ACHN (cell line): ENCODE results near the gene RYR3.

ENCODE experiments used
- DNase-seq: peaks from one replicate; pipeline ENCODE4 v3.0.0-alpha.2; 2015
- in situ Hi-C: cut with HindIII; loops from 2 replicates; pipeline ENCODE4 v1.10.0; 2017; ENCODE audit warnings: low sequenced_read_pairs, low pct_ligation_motif_present, low pct_unique_long_range_greater_than_20kb

The RYR3 gene

GRCh38 chr15:33699145-33699544, 388.4 kb downstream of the RYR3 start:
- DNase-seq, result no peak
- in situ Hi-C loops, result no loop called here

DNA sequence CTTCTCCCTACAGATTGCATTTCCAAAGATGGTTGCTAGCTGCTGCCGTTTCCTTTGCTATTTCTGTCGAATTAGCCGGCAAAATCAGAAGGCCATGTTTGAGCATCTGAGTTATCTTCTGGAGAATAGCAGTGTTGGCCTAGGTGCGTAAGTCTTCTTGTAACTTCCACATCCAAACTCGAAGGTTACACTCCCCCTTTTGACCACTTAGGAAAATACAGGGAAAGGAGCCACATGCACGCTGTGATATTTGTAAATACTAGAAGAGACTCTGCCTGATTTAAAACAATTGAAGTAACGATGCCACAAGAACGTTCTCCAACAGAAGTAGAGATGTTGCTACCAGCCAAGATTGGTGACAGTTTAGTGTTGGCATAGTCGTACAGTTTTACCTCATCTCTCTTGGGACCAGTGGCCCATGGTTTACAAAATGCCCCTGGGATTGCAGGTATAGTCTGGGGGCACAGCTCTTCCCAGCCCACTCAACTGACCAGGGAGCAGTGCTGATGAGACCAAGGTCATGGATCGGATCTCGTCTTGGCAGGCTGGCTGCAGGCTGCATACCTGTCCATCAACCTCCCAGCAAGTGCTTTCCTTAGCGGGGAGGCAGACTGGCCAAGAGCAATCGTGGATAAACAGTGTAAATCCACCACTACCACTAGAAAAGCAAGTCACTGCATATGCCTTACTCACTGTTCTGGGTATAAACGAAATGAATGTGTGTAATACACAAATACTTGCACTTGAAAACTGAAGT, 389.1 kb downstream of the RYR3 start:
- in situ Hi-C loops, result loop anchor here (25.0 kb wide), 1 partner anchor 413 kb away; no protein-coding TSS in a partner anchor
- peak; percentile 39 for DNase-seq

DNA sequence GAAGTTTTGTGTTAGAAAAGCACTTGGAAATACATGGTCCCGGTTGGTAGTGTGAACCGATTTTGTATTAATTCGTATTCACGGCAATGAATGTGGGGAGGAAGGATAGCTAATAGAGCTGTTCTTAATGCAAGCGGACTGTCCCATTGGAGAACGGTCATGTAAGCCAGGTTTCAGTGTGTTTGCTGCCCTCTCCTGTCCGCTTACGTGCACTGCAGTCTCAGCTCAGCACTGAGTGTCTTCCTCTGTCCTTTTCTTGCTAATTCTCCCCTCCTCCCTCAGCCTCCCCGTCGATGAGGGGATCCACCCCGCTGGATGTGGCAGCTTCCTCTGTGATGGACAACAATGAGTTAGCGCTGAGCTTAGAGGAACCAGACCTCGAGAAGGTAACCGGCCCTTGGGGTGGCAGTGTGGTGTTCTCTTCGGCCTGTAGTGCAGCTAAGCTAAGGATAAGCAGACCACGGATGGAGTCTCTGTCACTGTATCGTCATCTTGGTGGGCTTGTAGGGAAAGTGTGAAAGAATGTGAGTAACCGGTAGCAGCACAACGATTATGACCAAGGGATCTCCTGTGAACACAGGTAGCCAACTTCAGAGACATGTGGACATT, 390.0 kb downstream of the RYR3 start:
- DNase-seq, result peak; percentile 69
- in situ Hi-C loops, result loop anchor here (25.0 kb wide), 1 partner anchor 413 kb away; no protein-coding TSS in a partner anchor

DNA sequence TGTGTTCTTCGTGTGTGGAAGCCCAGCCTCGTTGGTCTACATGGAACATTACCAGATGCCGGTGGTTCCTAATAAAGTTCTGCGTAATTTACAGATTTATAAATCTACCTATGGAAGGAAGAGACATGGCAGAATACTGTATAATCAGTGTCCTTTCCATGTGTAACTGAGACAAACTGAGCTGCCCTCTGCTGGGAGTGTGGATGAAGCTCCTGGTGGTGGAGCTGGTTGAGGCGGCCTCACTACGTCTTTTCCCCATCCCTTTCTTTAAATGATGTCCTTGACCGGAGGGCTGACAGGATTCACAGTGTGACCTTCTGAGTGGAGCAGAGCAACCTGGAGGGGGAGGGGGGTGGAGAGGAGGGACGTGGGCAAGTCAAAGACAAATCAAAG, 390.5 kb downstream of the RYR3 start:
- no peak for DNase-seq
- in situ Hi-C loops, result loop anchor here (25.0 kb wide), 1 partner anchor 414 kb away; no protein-coding TSS in a partner anchor

DNA sequence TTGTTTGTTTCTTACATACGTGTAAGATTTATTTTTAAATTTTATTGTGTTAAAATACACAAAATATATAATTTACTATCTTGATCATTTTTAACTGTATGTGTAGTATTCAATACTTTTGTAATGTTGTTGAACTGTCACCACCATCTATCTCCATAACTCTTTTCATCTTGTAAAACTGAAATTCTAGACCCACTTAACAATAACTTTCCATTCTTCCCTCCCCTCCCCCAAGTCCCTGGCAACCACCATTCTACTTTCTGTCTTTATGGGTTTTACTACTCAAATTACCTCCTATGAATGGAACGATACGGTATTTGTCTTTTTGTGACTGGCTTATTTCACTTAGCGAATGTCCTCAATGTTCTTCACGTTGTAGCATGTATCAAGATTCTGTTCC, 395.4 kb downstream of the RYR3 start:
- in situ Hi-C loops, result loop anchor here (25.0 kb wide), 1 partner anchor 419 kb away; no protein-coding TSS in a partner anchor
- no peak for DNase-seq

DNA sequence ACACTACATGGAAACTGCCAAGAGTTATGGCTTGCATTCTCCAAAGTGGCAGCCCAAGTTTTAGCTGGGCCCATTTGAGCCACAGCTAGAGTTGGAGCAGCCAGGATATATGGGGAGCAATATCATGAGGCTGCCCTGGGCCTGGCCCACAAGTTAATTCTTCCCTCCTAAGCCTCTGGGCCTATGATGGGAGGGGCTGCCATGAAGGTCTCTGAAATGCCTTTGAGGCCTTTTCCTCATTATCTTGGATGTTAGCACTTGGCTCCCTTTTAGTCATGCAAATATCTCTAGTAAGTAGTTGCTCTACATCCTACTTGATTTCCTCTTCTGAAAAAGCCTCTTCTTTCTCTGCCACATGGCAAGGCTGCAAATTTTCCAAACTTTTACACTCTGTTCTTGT, 400.0 kb downstream of the RYR3 start:
- in situ Hi-C loops, result loop anchor here (25.0 kb wide), 1 partner anchor 423 kb away; no protein-coding TSS in a partner anchor
- no peak for DNase-seq

- in situ Hi-C loops, result loop anchor here (25.0 kb wide), 1 partner anchor 429 kb away; no protein-coding TSS in a partner anchor
- no peak for DNase-seq
Observed at GRCh38 chr15:33716025-33716424, 405.3 kb downstream of the RYR3 start.

GRCh38 chr15:33720952-33721351, 410.2 kb downstream of the RYR3 start:
- in situ Hi-C loops, result loop anchor here (25.0 kb wide), 1 partner anchor 434 kb away; no protein-coding TSS in a partner anchor
- no peak for DNase-seq

GRCh38 chr15:33722005-33722672, 411.4 kb downstream of the RYR3 start:
- peak; percentile 89 for DNase-seq
- in situ Hi-C loops, result loop anchor here (25.0 kb wide), 1 partner anchor 435 kb away; no protein-coding TSS in a partner anchor

DNA sequence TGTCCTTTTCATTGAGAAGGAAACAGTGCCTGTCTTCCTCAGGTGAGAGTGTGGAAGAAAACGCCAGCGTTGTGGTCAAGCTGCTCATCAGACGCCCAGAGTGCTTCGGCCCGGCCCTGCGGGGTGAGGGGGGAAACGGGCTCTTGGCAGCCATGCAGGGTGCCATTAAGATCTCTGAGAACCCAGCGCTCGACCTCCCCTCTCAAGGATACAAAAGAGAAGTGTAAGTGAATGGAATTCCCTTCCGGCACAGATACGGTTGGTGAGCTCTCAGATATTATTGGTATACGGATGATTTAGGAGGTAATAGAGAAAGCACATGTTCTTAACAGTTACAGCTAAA, 411.9 kb downstream of the RYR3 start:
- in situ Hi-C loops, result loop anchor here (25.0 kb wide), 1 partner anchor 435 kb away; no protein-coding TSS in a partner anchor
- peak; percentile 63 for DNase-seq

- in situ Hi-C loops, result loop anchor here (25.0 kb wide), 2 partner anchors 263 to 437 kb away; no protein-coding TSS in a partner anchor
Observed at GRCh38 chr15:33724321-33725036, 413.7 kb downstream of the RYR3 start.

DNA sequence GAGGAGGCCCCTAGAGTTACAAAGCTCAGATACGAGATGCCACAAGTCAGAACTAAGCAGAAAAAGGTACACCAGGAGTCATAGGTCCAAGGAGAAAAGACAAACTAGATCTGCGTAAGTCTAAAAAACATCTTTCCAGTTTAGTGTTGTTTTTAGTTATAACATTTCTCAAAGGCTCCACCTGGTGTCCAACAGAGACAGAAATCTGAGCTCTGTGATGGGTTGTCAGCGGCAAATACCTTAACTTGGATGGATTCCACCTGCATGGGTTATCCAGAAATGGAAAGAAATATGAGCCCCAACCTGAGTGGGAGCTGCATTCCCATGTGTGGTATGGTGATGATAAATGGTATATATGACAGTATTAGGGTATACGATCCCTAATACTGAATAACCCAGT, 418.9 kb downstream of the RYR3 start:
- in situ Hi-C loops, result loop anchor here (25.0 kb wide), 1 partner anchor 258 kb away; no protein-coding TSS in a partner anchor
- peak; percentile 47 for DNase-seq

More at GRCh38 chr15:33724321-33725036, 413.7 kb downstream of the RYR3 start:
- no peak for DNase-seq

GRCh38 chr15:33730815-33731214, 420.0 kb downstream of the RYR3 start:
- DNase-seq, result no peak
- in situ Hi-C loops, result loop anchor here (25.0 kb wide), 1 partner anchor 256 kb away; no protein-coding TSS in a partner anchor

- in situ Hi-C loops, result loop anchor here (25.0 kb wide), 1 partner anchor 252 kb away; no protein-coding TSS in a partner anchor
- DNase-seq, result no peak
Observed at GRCh38 chr15:33735143-33735542, 424.4 kb downstream of the RYR3 start.

DNA sequence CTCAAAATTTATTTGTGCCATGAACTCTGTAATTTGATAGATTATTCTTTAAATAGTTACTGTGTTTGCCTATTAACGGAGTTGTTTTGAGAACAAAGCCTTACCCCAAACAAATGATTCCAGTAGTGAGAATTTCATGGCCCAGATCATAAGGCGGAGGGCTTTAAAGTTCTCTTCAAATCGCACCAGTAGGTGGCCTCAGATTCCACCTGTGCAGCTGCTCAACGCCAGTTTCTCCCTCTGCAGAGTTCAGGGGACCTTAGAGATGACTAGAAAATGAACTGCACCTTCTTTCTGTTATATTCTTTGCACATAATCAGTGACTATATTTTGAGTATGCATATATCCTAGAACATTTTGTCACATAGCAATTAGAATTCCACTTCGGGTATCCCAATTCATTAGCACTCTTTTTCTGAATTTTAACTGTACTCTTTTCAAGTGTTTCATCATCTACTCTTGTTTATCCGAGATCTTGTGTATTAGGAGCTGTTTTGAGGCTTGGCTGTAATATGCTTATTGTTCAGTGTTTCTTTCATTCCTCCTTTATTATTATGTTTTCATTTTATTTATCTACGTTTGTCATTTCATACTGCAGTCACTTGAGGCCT, 425.0 kb downstream of the RYR3 start:
- in situ Hi-C loops, result loop anchor here (25.0 kb wide), 1 partner anchor 252 kb away; no protein-coding TSS in a partner anchor
- DNase-seq, result peak; percentile 41

DNA sequence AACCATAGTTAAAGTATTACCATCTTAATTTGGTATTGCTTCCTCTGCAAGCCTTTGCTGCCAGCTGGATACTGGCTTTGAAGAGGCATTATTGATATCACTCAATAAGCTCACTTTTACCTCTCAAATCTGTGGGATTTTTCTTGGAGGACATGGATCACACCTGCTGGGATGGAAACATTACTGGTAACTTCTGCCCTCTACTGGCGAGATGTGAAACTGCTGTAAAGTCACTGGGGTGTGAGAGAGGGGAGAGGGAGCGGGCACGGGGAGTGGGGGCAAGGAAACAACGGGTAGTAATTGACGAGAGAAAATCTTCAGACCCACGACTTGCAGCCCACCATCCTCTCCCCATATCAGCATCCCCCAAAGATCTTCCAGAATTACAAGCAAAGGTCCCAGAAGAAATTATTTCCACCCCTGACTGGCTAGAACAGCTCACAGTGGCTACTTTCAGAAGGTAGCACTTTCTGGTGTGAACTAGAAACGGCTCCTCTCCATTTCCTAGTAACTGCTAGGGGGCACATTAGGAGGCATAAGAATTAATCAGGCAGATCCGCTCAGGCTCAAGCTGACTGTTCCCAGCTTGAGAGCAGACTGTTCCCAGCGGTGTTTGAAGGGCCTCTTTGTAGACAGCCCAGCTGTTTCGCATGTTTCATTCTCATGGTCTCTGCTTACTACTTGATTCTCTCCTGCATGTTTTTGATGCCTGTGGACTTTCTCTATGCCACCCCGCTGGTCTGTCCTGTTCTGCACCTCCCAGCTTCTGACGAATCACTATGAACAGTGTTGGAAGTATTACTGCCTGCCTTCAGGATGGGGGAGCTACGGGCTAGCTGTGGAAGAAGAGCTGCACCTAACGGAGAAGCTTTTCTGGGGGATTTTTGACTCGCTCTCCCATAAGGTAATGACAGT, 427.2 kb downstream of the RYR3 start:
- peak; percentile 51 for DNase-seq
- in situ Hi-C loops, result loop anchor here (25.0 kb wide), 1 partner anchor 249 kb away; no protein-coding TSS in a partner anchor
